HEK293T (cell line): Measurements from ENCODE around the gene BASP1.

Source experiments
- FOXA1 ChIP-seq: fragments of 450-650 bp; IDR thresholded peaks from 2 replicates; pipeline ENCODE4 v1.6.1; 2016; ENCODE audit warnings: mild to moderate bottlenecking
- HDGF ChIP-seq: fragments of 450-650 bp; IDR thresholded peaks from 2 replicates; pipeline ENCODE4 v1.6.1; 2017; ENCODE audit warnings: antibody characterized with exemption, borderline replicate concordance
- SP1 ChIP-seq: fragments of 450-650 bp; IDR thresholded peaks from 2 replicates; pipeline ENCODE4 v1.6.1; 2017
- SUZ12 ChIP-seq: fragments of 450-650 bp; IDR thresholded peaks from 2 replicates; pipeline ENCODE4 v1.6.1; 2016; ENCODE audit warnings: mild to moderate bottlenecking
- TARDBP ChIP-seq: fragments of 450-650 bp; IDR thresholded peaks from 2 replicates; pipeline ENCODE4 v1.6.1; 2016
- TF ChIP-seq, protein P1 (sequence below): fragments of 450-650 bp; IDR thresholded peaks from 2 replicates; pipeline ENCODE4 v1.6.1; 2016

- TF ChIP-seq HDGF (no peak), SUZ12 (no peak), FOXA1 (no peak), TARDBP (no peak), SP1 (no peak)
- TF ChIP-seq, protein P1, sequence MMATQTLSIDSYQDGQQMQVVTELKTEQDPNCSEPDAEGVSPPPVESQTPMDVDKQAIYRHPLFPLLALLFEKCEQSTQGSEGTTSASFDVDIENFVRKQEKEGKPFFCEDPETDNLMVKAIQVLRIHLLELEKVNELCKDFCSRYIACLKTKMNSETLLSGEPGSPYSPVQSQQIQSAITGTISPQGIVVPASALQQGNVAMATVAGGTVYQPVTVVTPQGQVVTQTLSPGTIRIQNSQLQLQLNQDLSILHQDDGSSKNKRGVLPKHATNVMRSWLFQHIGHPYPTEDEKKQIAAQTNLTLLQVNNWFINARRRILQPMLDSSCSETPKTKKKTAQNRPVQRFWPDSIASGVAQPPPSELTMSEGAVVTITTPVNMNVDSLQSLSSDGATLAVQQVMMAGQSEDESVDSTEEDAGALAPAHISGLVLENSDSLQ: no peak
Observed at GRCh38 chr5:17282283-17283120, 65.1 kb downstream of the BASP1 start.
